HL-60/S4 treated with phorbol 12-myristate 13-acetate at 8.2 ng/mL for 4 days and 3 days (cell line): ENCODE data around the gene NF2.

ENCODE experiments used
- in situ Hi-C: fragments of 300-500 bp; cut with MboI; formaldehyde crosslinking; loops from 2 replicates; pipeline ENCODE4 v1.15.0; 2022; ENCODE audit warnings: low sequenced_read_pairs

The NF2 gene

DNA sequence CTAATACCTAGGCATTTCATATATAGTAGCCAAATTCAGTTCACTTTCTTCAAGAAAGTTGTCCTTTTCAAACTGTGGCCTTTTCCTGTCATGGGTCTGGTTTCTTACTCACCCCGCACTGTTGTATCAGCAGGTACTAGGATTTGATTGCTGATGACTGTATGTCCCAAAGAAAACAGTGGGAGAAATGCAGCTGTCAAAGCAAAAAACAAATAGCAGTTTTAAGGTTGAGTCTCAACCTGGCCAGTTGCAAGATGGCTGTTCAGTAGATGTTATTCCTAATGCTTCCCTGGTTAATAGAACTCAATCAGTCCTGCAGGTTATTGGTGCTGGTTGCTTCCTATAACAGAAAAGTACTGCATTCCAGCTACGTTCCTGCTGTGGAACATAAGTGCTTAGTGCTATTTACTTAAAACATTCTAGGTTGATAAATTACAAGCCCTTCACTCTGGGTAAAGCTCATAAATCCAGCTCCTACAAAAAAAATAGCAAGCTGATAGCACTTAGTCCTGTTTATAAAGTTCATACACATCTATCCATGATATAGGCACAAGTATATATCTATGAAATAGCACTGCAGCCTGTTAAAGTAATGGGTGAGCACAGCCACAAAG lies 26.6 kb downstream of the NF2 start:
- in situ Hi-C loops: no loop called here

DNA sequence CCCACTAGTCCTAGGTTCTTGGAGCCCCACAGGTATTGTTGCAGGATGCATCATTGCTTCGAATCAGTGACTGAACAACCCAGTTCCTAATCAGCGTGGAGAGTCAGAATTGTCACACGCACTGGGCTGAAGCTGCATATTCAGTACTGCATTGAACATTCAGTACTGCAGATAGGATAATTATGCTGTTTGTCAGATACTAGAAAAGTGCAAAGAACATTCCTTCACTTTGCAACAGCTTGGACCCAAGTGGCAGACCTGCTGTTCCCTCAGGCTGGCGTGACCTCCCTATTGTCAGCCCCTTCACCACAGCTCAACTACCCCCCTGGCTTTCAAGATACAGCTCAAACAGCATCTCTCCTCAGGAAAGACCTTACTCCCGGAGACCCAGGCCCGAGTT lies 27.6 kb downstream of the NF2 start:
- in situ Hi-C loops: no loop called here

DNA sequence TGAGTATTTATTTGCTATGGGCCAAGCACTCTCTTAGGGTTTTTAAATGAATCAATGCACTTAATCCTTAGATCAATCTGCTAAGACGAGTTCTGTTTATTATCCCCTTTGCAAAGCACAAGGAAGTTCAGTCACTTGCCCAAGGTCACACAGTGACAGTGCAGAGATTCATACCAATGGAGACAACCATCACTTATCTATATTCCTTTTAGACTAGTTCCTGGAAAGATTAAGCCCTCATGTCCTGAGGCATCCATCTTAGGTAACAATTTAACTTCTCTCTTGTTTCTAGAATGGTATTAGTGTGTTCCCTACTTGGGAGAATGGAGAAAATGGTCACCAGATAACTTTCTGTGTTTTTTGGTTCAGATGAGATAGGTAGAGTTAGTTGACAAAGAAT lies 28.3 kb downstream of the NF2 start:
- in situ Hi-C loops: no loop called here

DNA sequence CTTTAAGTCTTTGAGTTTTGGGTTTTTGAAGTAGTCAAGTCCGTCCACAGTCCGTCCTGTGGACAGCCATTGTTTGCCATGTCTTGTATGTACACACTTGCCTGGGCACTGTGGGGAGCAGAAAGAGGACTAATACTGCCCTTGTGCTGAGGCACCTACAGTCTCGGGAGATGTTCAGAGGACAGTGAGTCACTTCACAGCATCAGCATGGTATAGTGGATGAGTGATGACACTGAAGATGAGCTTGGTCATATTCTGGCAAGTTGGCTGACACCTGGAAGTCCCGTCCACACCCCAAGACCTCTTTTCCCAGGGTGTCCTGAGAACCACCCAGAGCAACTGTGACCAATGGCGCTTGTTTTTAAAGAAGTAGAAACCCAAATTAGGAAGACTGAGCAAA lies 29.2 kb downstream of the NF2 start:
- in situ Hi-C loops: no loop called here

DNA sequence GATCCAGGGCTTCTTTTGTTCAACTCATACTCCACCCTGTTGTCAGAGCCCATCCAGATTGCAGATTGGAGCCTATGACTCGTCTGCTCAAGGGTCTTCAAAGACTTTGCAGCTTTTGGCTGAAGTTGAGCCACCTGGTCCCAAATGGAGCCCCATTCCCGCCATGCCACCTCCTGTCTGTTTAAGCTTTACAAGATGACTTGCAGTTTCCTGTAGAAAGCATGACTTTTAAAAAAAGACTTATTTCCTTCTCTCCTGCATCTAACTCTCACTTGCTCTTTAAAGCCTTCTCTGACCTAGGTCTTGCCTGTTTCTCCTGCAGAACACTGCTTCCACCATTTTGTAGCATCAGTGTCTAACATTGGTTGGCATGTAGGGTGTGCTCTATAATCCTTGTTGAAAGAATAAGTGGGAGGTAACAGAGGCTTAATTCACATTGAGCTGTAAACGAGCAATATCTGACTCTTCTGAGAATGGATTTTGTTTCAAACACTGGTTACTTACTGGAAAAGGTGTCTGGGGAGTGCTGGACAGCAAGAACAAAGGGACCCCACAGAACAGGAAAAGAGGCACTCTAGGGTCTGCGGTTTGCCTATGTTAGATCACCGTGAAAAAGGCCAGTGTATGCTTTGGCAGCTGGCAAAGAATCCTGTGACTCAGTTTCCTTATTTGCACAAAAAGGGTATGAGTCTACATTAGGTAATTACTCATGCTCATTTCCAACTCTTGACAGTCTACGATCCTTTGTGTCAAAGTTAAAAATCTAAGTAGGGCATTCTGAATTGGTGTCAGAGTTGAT lies 30.3 kb downstream of the NF2 start:
- in situ Hi-C loops: no loop called here

DNA sequence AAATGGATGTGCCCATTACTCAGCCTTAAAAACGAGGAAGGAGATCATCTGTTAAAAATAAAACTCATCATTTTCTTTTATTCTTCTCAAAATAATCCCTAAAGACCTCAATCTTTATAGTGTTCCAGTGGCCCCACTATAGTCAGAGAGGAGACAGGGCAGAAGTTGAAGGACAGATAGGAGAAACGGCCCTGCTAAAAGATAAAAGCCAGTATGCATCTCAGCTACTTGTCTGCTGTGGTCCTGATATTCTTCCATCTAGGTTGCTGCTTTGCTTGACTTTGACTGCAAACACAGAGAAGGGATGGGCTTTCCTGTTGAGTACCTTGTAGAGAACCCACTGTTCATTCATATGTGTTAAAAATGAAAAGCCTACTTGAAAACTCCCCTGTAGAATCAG lies 31.4 kb downstream of the NF2 start:
- in situ Hi-C loops: no loop called here

DNA sequence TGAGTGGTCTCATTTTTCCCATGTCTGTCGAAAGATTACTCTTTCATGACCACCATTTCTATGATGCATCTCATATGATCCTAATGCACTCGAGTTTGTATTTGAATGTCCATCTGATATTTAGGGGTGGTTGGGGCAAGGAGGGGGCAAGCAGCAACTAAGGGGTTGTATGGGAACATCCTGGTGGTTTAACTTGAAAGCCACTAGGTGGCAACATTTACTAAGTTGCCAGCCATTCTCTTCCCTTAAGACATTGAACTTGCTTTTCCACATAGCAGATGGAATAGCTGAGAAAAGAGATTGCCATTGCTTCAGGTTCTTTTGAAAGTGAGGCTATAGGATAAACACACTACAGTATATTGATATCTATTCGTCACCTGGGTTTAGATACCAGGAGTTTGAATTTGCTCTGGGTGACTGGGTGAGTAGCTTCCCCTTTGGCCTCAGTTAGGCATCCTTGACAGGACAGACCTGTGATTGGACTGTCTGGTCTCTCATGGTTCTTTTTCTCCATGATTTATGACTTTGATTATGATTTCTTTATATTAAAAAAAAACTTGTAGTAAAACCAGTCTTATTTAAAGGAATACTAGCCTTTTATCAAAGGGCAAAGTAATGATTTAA lies 32.4 kb downstream of the NF2 start:
- in situ Hi-C loops: no loop called here

DNA sequence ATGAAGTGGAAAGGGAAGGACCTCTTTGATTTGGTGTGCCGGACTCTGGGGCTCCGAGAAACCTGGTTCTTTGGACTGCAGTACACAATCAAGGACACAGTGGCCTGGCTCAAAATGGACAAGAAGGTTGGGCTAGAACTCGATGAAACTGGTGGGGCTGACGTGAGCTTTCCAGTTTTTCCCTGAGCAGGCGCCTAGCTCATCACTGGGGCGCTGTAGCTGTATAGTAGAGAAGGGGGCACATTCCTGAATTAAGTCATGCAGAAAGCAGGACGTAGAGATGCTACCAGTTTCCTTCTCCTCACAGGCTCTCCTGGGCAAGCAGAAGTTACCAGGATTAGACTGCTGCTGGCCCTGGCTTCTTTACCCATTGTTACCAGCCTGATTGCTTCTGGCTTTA lies 33.3 kb downstream of the NF2 start:
- in situ Hi-C loops: no loop called here

DNA sequence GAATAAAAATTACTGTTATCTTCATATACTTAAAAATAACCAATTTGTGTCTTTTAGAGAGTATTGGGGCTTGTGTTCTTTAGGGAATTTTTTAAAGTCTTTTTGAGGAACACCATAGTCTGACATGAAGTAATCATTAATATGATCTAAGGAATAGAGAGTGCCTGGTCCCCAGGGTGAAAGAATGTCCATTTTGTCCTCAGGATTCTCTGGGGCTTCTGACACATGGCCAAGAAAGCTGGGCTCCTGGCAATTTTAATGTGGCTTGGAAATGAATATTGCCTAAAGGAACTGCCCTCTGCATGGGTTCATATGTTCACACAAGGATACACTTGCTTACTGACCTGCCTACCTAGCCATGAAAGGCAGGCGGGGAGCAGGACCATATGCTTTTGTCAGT lies 33.7 kb downstream of the NF2 start:
- in situ Hi-C loops: no loop called here

DNA sequence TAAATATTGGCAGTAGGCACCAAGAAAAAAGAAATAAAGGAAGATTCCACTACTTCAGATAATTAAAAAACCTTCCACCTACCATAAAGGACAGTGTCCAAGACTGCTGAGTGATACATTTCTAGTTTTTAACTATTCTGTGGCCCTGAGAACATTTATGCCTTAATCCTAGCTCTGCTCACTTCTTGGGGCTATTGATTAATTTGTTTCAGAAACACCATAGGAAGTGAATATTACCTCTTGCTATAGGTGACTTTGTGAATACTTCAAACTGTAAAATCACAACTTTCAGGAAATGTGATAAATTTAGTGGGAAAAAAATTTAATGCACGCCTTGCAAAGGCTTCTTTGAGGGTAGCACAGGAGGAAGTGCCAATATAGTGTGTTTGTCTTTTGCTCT lies 35.2 kb downstream of the NF2 start:
- in situ Hi-C loops: no loop called here

DNA sequence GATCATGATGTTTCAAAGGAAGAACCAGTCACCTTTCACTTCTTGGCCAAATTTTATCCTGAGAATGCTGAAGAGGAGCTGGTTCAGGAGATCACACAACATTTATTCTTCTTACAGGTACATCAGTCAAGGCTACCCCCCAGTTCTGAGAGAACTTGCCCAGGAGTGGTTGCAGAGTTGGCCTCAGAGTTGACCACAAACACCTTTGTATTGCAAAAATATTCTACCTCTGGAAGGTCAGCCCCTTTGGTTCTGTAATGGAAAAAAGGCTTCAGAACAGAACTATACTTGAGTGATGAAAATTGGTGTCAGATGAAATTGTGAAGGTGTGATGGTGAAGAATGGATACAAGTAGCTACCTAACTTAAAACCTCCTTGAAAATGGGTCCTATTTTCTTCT lies 35.7 kb downstream of the NF2 start:
- in situ Hi-C loops: no loop called here

DNA sequence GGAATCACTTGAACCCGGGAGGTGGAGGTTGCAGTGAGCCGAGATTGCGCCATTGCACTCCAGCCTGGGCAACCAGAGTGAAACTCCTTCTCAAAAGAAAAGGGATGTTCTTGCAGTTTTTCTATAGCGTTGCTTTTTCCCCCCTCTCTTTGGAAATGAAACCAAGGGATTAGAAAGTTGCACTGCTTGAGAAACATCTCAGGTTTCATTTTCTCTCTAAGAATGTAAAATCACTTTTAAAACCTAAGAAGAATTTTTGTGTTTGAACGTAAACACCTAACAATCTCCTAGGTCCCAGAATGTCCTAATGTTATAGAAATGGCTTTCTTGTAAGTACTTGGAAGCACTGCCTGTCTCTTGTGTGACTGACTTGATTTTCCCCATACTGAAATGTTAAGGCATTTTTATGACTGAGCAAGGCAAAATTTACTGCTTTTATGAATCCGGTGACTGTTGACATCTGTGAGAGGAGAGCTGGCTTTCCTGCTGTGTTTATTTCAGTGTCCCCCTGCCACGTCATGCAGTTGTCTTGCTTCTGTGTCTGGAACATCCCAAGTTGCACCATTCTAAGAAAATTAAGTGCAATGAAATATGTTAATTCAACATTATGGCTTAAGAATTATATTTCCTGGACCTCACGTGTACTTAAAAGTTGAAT lies 37.7 kb downstream of the NF2 start:
- in situ Hi-C loops: no loop called here

DNA sequence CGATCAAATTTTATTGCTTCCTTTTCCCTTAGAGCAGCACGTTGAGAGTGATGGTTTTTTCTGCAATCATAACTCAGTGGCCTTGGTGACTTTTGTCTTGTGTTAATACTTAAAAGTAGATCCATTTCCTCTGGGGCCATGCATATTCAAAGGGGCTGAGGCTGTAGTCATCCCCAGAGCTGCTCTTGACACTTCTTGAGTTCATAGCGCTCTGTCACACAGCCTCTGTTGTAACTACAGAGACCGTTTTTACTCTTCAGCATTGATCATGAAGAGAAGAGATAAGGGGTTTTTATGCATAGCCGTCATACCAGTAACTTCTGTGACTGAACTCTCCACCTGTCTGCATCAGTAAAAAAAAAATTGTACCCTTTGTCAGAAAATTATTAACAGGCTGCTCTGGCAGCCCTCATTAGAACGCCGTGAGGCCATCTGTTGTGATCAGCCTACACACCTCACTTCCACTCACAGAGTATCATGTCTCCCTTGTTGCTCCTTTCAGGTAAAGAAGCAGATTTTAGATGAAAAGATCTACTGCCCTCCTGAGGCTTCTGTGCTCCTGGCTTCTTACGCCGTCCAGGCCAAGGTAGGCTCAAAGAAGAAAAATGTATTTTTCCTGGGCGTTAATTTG lies 38.4 kb downstream of the NF2 start:
- in situ Hi-C loops: no loop called here

DNA sequence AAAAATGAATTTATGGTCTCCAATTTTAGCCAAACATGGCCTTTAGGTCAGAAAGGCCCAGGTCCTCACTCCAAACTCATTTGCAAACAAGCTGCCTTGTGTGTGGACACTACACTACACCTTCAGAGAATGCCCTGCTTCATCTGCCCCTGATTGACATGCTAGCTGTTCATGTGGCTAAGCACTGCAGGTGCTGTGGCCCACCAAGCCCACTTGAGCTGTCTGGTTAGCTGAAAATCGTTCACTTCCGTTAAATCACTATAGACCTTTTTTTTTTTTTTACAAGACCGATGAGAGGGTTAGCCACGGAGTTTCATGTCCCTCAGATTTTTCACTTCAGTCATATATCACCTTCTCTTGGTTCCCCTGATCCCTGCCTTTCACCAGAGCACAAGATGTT lies 39.3 kb downstream of the NF2 start:
- in situ Hi-C loops: no loop called here

DNA sequence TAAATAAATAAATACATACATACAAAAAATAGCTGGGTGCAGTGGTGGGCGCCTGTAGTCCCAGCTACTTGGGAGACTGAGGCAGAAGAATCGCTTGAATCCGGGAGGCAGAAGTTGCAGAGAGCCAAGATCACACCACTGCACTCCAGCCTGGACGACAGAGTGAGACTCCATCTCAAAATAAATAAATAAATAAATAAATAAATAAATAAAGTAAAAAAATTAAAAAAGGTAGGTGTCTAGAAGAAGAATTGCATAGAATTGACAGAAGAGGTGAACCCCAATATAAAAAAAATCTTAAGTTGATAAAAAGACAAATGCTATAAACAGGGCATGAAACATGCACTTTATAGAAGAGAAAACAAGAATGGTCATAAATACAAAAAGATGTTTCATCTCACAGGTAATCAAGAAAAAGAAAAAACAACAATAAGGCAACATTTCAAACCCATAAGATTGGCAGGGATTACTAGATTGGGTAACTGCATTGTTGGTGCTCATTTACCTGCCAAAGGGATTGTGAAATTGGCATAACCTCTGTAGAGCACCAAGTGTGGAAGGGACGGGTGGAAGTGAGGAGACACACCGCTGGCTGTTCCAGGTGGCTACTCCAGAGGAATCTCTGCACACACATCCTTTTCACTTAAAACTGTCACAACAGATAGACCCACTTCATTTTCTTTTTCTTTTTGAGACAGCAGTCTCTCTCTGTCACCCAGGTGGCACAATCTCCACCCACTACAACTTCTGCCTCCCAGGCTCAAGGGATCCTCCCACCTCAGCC lies 44.7 kb downstream of the NF2 start:
- in situ Hi-C loops: no loop called here

DNA sequence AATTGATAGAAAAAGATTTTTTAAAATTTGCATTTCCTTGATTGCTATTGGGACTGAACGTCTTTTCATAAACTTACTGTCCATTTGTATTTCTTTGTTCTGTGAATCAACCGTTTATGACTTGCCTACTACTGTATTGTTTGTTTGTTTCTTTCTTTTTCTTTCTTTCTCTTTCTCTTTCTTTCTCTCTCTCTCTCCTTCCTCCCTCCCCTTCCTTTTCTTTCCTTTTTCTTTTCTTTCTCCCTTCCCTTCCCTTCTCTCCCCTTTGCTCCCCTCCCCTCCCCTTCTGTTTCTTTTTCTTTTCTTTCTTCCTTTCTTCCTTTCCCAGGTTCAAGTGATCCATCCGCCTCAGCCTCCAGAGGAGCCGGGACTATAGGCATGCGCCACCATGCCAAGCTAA lies 46.9 kb downstream of the NF2 start:
- in situ Hi-C loops: no loop called here

DNA sequence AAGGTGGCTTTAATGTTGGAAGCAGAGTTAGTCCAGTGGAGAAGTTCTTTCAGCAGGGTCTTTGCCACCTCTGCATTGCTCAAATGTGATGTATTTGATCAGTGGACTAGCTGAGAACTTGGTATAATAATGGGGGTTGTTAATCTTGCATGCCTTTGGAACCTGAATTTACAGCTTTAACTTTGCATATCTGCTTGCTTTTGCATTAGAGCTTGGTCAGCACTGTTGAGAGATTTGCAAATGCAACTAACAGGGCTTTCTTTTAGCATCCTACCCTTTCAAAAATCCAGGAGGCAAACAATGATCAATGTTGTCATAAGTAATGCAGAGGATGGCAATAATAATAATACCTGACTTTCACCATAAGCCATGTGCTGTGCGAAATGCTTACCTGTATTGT lies 48.2 kb downstream of the NF2 start:
- in situ Hi-C loops: no loop called here

DNA sequence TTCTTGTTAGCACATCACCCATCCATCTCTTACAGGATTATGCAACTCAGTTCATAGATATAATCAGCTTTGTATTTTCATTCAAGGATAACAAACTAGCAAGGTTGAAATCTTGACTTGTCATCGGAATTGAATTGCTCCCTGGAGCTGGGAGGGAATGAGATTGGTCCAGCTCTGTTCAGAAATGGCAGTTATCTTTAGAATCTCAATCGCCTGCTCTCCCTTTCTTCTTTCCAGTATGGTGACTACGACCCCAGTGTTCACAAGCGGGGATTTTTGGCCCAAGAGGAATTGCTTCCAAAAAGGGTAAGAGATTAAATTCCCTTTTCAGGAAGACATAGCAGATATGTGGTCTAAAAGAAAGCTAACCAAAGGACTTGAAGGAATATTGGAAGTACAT lies 51.0 kb downstream of the NF2 start:
- in situ Hi-C loops: no loop called here

DNA sequence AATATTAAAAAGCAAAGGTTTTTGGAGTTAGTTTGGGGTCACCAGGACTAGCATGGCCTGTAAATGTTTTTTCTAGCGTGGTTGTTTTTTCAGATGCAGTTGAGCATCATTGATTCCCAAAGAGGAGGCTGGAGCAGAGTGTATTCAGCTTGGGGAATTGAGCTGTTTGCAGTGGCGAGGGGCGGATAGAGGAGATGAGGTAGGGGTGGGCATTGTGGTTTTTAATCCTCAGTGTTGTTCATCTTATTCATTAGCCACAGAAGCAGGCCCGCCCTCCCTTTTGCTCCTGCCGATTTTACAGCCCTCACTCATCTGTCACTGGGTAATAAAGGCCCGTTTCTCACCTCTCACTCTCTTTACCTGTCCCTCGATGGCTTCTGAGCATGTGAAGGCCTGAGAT lies 51.4 kb downstream of the NF2 start:
- in situ Hi-C loops: no loop called here

DNA sequence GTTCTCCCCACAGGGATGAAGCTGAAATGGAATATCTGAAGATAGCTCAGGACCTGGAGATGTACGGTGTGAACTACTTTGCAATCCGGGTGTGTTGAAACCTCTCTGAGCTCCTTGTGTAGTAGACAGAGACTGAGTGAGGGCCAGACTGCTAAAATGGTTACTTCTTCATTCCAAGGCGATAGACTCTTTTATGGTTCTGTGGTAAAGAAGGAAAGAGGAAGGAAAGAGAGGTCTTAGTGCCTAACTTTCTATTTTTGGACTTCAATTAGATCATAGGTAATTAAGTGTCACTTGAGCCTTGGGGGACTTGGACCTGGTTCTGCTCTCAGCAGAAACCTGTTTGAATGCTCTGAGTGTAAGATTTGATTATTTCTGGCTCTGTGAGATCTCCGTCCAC lies 54.7 kb downstream of the NF2 start:
- in situ Hi-C loops: no loop called here

DNA sequence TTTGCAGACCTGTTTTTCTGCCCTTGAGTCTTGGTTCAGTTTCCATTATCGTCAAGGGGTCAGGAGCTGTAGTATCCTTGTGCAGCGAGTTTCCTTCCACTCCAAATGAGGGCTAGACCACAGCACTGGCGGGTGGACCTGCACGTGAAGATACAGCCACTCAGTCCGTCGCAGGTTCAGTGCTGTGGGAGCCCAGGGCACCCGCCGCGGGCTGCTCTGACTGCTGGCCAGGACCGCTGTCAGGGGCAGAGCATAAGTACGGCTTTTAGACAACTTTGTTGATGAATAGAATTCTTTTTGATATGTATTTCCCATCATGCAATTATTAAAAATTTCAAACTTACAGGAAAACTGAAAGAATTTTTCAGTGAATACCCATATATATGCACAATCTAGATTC lies 56.6 kb downstream of the NF2 start:
- in situ Hi-C loops: no loop called here
